Activated CD8-positive, alpha-beta memory T cell treated with anti-CD3 and anti-CD28 coated beads for 4 hours (primary cell): Measurements from ENCODE around the gene PLAAT4.

Source experiments
- DNase-seq, 2 donors: peaks; one replicate each; pipeline ENCODE4 v3.0.0-alpha.2; 2020; ENCODE audit warnings: low read depth in 2 of 2

PLAAT4 gene

GRCh38 chr11:63536669-63537292, at the start of gene PLAAT4:
PLAAT4 (plus strand) TSS chr11:63536808; CDS start chr11:63536869, 61 bp downstream.
- DNase-seq: no peak

DNA sequence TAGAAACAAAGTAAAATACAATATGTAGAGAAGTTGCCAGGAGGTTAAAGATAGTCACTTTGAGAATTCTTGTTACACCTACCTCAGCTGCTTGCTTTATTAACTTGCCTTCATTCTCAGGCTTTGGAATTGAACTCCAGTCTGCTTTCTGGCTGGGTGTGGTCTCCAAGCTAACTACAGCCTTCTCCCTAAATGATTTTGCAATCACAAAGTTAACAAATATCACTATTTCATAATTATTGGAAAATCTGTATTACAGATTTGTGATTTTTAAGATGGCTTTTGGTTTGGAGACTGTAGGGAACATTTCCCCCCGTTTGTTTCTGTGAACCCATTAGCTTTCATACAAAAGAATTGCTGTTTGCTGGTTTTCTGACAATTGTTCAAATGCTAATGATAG, 47.8 kb upstream of the PLAAT4 start:
- DNase-seq: no peak

GRCh38 chr11:63489879-63490278, 46.7 kb upstream of the PLAAT4 start:
- no peak for DNase-seq

GRCh38 chr11:63490551-63491239, 45.9 kb upstream of the PLAAT4 start, which contains the start of gene PLAAT5:
PLAAT5 (minus strand) TSS chr11:63491167; CDS start chr11:63491034, 133 bp downstream.
- no peak for DNase-seq

DNA sequence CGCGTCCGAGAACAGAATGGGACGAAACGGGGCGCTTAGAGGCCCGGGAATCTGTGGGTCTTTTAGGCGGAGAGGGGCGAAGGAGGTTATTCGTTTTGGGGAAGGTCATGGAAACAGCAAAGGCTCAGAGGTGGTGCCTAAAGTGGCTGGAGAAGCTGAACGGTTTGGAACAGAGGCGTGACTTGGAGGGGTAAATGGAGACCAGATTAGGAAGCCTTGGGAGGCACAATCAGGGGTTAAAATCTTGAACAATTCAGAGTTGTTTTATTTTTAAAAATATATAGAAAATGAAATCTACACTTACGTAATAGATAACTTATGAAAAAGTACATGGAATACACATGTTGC, 45.4 kb upstream of the PLAAT4 start:
- DNase-seq: no peak

- no peak for DNase-seq
Measured at GRCh38 chr11:63491636-63492372, 44.8 kb upstream of the PLAAT4 start.

GRCh38 chr11:63492441-63492840, 44.2 kb upstream of the PLAAT4 start:
- DNase-seq: no peak

GRCh38 chr11:63493127-63493526, 43.5 kb upstream of the PLAAT4 start:
- no peak for DNase-seq

GRCh38 chr11:63494975-63495374, 41.6 kb upstream of the PLAAT4 start:
- DNase-seq: no peak

- DNase-seq: no peak
Measured at GRCh38 chr11:63499874-63500273, 36.7 kb upstream of the PLAAT4 start.

DNA sequence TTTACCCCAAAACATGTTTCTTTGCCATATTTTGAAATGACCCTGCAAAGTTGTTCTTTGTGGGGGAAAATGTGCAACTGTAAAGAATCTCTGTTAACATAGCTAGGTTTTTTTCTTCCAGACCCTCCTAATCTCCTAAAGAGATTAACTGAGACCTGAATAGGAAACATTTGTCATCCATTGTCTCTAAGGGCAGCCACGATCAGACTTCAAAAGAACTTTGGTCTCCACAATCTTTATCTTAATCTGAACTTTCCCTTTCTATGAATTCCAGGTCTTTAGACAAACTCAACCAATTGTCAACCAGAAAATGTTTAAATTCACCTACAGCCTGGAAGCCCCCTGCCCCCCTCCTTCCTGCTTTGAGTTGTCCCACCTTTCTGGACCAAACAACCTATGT, 35.4 kb upstream of the PLAAT4 start:
- DNase-seq: no peak

GRCh38 chr11:63502252-63502820, 34.3 kb upstream of the PLAAT4 start:
- no peak for DNase-seq

GRCh38 chr11:63503492-63503891, 33.1 kb upstream of the PLAAT4 start:
- DNase-seq: no peak

DNA sequence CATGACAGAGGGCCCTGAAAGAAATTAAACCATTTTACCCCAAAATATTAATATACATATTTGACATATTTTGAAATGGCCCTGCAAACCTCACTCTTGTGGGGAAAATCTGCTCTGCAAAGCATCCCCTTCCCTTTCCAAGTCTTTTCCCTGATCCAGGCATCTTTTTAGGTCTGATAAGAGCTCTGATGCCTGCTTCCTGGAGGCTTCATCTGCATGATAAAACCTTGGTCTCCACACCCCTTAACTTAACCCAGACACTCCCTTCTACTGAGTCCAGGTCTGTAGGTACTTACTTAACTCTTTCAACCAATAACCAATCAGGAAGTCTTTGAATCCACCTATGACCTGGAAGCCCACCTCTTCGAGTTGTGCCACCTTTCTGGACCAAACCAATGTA, 32.6 kb upstream of the PLAAT4 start:
- DNase-seq: no peak

GRCh38 chr11:63504933-63505586, 31.5 kb upstream of the PLAAT4 start:
- no peak for DNase-seq

- DNase-seq: no peak
Measured at GRCh38 chr11:63505857-63506528, 30.6 kb upstream of the PLAAT4 start, which contains the start of gene LGALS12. LGALS12 (plus strand) TSS chr11:63506084; CDS start chr11:63506459, 375 bp downstream.

DNA sequence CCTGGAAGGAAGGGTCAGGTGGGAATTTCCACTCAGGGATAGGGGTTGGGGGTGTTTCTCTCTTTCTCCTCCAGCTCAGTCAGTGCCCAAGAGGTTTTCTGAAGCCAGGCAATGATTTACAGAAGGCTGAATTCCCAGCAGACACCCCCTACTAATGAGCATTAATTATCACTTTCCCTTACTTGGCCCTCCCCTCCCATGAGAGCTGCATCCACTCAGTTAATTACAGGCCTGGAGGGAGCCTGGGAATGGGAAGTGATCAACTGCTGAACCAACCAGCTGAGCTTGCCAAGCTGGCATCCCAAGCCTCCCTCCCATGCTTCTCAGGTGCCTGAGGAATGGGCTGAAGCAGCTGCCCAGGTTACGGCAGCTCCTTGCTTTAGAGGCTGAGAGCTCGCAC, 29.7 kb upstream of the PLAAT4 start:
- DNase-seq: no peak

GRCh38 chr11:63507511-63507910, 29.1 kb upstream of the PLAAT4 start:
- DNase-seq: no peak

- DNase-seq: no peak
Measured at GRCh38 chr11:63508009-63508408, 28.6 kb upstream of the PLAAT4 start.

DNA sequence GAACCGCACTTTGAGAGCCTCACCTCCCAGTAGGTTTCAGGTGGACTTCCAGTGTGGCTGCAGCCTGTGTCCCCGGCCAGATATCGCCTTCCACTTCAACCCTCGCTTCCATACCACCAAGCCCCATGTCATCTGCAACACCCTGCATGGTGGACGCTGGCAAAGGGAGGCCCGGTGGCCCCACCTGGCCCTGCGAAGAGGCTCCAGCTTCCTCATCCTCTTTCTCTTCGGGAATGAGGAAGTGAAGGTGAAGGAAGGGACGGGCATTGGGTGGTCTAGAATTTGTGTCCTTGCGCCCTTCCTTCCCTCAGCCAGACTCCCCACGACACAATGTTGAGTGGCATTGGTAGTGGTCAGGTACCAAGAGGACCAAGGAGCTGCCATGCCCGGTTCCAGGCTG, 27.9 kb upstream of the PLAAT4 start:
- DNase-seq: no peak

DNA sequence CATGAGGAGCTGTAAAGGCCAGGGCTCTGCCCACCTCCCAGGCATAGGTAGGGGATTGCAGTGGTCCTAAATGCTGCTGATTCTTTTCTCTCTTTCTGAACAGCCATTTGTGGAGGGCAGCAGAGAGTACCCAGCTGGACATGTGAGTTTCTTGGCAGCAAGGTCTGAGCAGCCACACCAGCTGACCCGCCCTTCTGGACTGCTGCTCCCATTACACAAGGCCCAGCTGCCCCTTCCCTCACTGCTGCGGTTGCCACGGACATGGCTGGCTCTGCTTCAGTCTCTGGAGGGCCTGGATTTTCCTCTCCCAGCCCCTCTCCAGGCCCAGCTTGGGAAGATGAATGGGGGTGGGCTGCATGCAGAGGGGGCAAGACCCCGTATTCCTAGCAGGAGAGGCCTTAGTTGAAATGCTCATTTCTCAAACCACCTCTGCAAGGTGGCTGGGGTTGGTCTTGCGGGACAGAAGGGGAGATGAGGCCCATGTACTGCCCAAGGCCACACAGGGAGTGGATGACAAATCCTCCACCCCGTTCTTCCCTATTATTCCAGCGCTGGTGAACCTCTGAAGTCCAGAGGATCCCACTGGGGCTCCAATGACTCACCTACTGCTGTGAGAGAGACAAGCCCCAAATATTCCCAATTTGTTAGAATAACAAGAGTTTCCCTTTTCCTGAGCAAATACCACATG, 26.1 kb upstream of the PLAAT4 start:
- no peak for DNase-seq
